ENCODE data around the gene DHRS7. TPM values are rescaled to one million over a fixed set of nuclear protein-coding genes. Genes with fewer than 3 reads are reported as not detected.

DHRS7 gene
- total and polyA plus RNA-seq, 4 donors, result 45.5 to 91.8 (median 78.0) TPM

DNA sequence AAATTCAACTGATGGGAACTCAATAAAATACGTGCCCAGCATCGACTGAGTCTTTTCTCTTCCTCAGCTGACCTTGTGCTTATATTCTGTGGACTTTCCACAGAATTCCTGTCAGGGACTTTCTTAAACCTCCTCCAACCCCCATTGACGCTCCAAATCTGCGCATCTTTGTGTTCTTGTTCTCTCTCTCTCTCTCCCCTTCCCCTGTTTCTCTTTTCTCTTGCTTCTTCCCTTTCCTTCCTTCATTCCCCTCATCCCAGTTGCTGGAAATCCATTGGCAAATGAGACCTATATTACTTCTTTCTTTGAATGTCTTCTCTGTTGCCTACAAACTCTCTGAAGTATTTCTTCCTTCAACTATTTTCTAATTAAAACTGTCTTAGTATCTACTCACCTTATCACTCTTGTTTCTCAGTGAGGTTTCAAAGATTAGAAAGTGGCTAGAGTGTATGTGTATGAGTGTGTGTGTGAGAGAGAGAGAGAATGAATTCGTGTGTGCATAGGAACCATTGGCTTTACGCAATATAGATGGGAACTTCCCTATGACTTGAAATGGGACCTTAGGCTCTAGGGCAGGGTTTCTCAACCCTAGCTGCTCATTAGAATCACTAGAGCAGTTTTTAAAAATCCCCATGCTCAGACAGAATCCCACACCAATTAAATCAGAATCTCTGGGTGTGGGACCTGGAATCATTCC lies 41.8 kb upstream of the DHRS7 start:
- Histone ChIP-seq H3K9ac (ENCODE audit: insufficient read depth in 1 of 2, low read length in 2 of 2) (no peak overlapping the region), H3K27ac (ENCODE audit: low read depth in 1 of 2, low read length in 1 of 2) (no peak overlapping the region), H3K9me3 (ENCODE audit: control insufficient read depth in 4 of 4, insufficient read depth in 3 of 4, low read length in 3 of 4) (no peaks in the 10 kb centered on the region), H3K4me1 (ENCODE audit: control insufficient read depth in 5 of 5, insufficient read depth in 5 of 5, low read length in 5 of 5) (peaks cover 0 to 7% (median 3%) of the 10 kb centered on the region in 5 donors), H3K36me3 (ENCODE audit: control insufficient read depth in 4 of 4, insufficient read depth in 4 of 4, low read length in 4 of 4) (no peaks in the 10 kb centered on the region), H3K4me3 (no peak overlapping the region), H3K27me3 (ENCODE audit: control insufficient read depth in 3 of 3, insufficient read depth in 3 of 3, low read length in 2 of 3) (no peaks in the 10 kb centered on the region)
- TF ChIP-seq, protein P1, sequence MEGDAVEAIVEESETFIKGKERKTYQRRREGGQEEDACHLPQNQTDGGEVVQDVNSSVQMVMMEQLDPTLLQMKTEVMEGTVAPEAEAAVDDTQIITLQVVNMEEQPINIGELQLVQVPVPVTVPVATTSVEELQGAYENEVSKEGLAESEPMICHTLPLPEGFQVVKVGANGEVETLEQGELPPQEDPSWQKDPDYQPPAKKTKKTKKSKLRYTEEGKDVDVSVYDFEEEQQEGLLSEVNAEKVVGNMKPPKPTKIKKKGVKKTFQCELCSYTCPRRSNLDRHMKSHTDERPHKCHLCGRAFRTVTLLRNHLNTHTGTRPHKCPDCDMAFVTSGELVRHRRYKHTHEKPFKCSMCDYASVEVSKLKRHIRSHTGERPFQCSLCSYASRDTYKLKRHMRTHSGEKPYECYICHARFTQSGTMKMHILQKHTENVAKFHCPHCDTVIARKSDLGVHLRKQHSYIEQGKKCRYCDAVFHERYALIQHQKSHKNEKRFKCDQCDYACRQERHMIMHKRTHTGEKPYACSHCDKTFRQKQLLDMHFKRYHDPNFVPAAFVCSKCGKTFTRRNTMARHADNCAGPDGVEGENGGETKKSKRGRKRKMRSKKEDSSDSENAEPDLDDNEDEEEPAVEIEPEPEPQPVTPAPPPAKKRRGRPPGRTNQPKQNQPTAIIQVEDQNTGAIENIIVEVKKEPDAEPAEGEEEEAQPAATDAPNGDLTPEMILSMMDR (IDR thresholded peaks at IDR 0.05; ENCODE audit: control extremely low read depth, extremely low read depth), result no peak
- DNase-seq (no peak), ATAC-seq (ENCODE audit: insufficient read depth, low FRiP score) (no peak)
- 78 to 81% methylated on average over 6 of the region's 6 CpGs for WGBS, 2 donors

DNA sequence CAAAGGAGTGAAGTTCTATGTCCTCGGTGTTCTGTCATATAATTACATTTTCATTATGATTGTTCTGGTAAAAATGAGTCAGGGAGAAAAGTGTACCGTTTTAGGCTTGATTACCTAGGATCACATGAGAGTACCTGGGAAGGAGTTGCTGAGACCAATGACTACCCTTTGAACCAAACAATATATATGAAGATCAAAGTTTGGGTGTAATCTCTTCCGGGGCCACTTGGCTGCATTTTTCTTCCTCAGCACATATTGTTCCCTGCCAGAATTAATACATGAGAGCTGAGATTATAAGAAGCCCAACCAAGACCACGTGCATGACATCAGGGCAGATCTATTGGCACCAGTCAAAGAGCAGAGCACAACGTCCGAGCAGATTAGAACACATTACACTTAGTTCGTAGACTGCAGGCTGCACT lies 41.1 kb upstream of the DHRS7 start:
- no peak overlapping the region for H3K9ac ChIP-seq (ENCODE audit: insufficient read depth in 1 of 2, low read length in 2 of 2)
- H3K27ac ChIP-seq (ENCODE audit: low read depth in 1 of 2, low read length in 1 of 2), result no peak overlapping the region
- TF ChIP-seq, protein P1 (IDR thresholded peaks at IDR 0.05; ENCODE audit: control extremely low read depth, extremely low read depth), result no peak
- DNase-seq (no peak), ATAC-seq (ENCODE audit: insufficient read depth, low FRiP score) (no peak)
- no peak overlapping the region for H3K4me3 ChIP-seq
- H3K9me3 ChIP-seq (ENCODE audit: control insufficient read depth in 4 of 4, insufficient read depth in 3 of 4, low read length in 3 of 4), result no peaks in the 10 kb centered on the region
- 86 to 92% methylated on average over 7 of the region's 7 CpGs for WGBS, 2 donors
- H3K36me3 ChIP-seq (ENCODE audit: control insufficient read depth in 4 of 4, insufficient read depth in 4 of 4, low read length in 4 of 4), result no peaks in the 10 kb centered on the region
- H3K27me3 ChIP-seq (ENCODE audit: control insufficient read depth in 3 of 3, insufficient read depth in 3 of 3, low read length in 2 of 3), result no peaks in the 10 kb centered on the region
- H3K4me1 ChIP-seq (ENCODE audit: control insufficient read depth in 5 of 5, insufficient read depth in 5 of 5, low read length in 5 of 5), result peaks cover 0 to 7% (median 3%) of the 10 kb centered on the region in 5 donors

GRCh38 chr14:60204843-60205774 lies 39.9 kb upstream of the DHRS7 start:
- no peak for DNase-seq
- H3K27me3 ChIP-seq (ENCODE audit: control insufficient read depth in 3 of 3, insufficient read depth in 3 of 3, low read length in 2 of 3), result no peaks in the 10 kb centered on the region
- TF ChIP-seq, protein P1 (IDR thresholded peaks at IDR 0.05; ENCODE audit: control extremely low read depth, extremely low read depth), result no peak
- no peak overlapping the region for H3K4me3 ChIP-seq
- H3K27ac ChIP-seq (ENCODE audit: low read depth in 1 of 2, low read length in 1 of 2), result no peak overlapping the region
- no peak for ATAC-seq (ENCODE audit: insufficient read depth, low FRiP score)
- H3K4me1 ChIP-seq (ENCODE audit: control insufficient read depth in 5 of 5, insufficient read depth in 5 of 5, low read length in 5 of 5), result peaks cover 0 to 7% (median 3%) of the 10 kb centered on the region in 5 donors
- no peak overlapping the region for H3K9ac ChIP-seq (ENCODE audit: insufficient read depth in 1 of 2, low read length in 2 of 2)
- no peaks in the 10 kb centered on the region for H3K9me3 ChIP-seq (ENCODE audit: control insufficient read depth in 4 of 4, insufficient read depth in 3 of 4, low read length in 3 of 4)
- no peaks in the 10 kb centered on the region for H3K36me3 ChIP-seq (ENCODE audit: control insufficient read depth in 4 of 4, insufficient read depth in 4 of 4, low read length in 4 of 4)
- whole genome bisulfite sequencing, 2 donors, result 69 to 78% methylated on average over 6 of the region's 6 CpGs

All from lung (tissue), 12 donors.